GM23338 (cell line): ENCODE data around the gene LIX1L. TPM values are rescaled to one million over a fixed set of nuclear protein-coding genes. Genes with fewer than 3 reads are reported as not detected.

Experiments
- CTCF ChIP-seq, 2 experiments: fragments of 200-600 bp in 1 of 2; sonication (generic) in 1 of 2; conservative IDR thresholded peaks; 2 replicates each; pipeline versions ENCODE4 v1.5.1 to v1.6.1; 2016 to 2017; ENCODE audit warnings: antibody characterized with exemption in 2 of 2, low read depth in 2 of 2, mild to moderate bottlenecking in 2 of 2, moderate library complexity in 1 of 2
- EZH2phosphoT487 ChIP-seq: fragments of 200-600 bp; sonication (generic); IDR thresholded peaks from one replicate; pipeline ENCODE4 v1.8.1; 2018; ENCODE audit warnings: antibody characterized with exemption; ENCODE audit not compliant: unreplicated experiment
- JUNB ChIP-seq: IDR thresholded peaks from one replicate; pipeline ENCODE4 v1.6.1; 2016; ENCODE audit warnings: antibody characterized with exemption; ENCODE audit not compliant: unreplicated experiment
- POLR2AphosphoS5 ChIP-seq: IDR thresholded peaks from 2 replicates; pipeline ENCODE4 v1.6.1; 2016; ENCODE audit warnings: antibody characterized with exemption, low read depth
- REST ChIP-seq: IDR thresholded peaks from one replicate; pipeline ENCODE4 v1.6.1; 2018; ENCODE audit warnings: antibody characterized with exemption; ENCODE audit not compliant: unreplicated experiment
- ZNF114 ChIP-seq: fragments of 250-450 bp; sonication (Bioruptor Pico); IDR thresholded peaks from 2 replicates; pipeline ENCODE4 v1.5.0; 2020; ENCODE audit warnings: mild to moderate bottlenecking, moderate library complexity
- ZNF331 ChIP-seq: fragments of 250-450 bp; sonication (Bioruptor Pico); IDR thresholded peaks from 2 replicates; pipeline ENCODE4 v1.5.0; 2020; ENCODE audit warnings: low read depth, mild to moderate bottlenecking, moderate library complexity
- polyA plus RNA-seq: library from polyadenylated mRNA; unstranded; fragments of >200 nt; fragmentation: Nextera tagmentation; extraction: Ambion mirVana; gene quantifications from 2 replicates; pipeline ENCODE4 v1.2.1, GENCODE V29; 2016
- total RNA-seq: library from RNA; depleted of rRNA; stranded (reverse); fragments of >200 nt; shearing (Covaris generic); gene quantifications from 2 replicates; pipeline ENCODE4 v1.2.3, GENCODE V29; 2014; rRNA removed

The LIX1L gene
- total and polyA plus RNA-seq, 2 experiments from 2014 or later = 0.76 to 2.6 TPM

GRCh38 chr1:145884675-145885074, 73.1 kb downstream of the LIX1L start (continued):
- no peak for TF ChIP-seq REST
- no peak for TF ChIP-seq POLR2AphosphoS5
- TF ChIP-seq JUNB = no peak
- TF ChIP-seq CTCF (conservative IDR thresholded peaks at IDR 0.05; ENCODE audit: low read depth in 2 of 2) = no peak
- TF ChIP-seq ZNF331 = no peak
- no peak for TF ChIP-seq ZNF114 (CRISPR knock-in tag)
- TF ChIP-seq EZH2phosphoT487 = no peak

Other genes starting within 250 kb of the LIX1L start
- gene CD160, start 238.5 kb downstream of the LIX1L start, total RNA-seq = not detected in 2 replicates
- gene CD160, start 238.5 kb downstream of the LIX1L start, polyA plus RNA-seq = 0.06 TPM in 1 of 2 replicates, not detected in the other
- 10.5 and 10.6 TPM in 2 replicates for gene RNF115, start 133.9 kb downstream of the LIX1L start, total RNA-seq
- 10.8 and 10.9 TPM in 2 replicates for gene RNF115, start 133.9 kb downstream of the LIX1L start, polyA plus RNA-seq
- 15.7 and 23.9 TPM in 2 replicates for gene POLR3C, start 133.8 kb downstream of the LIX1L start, total RNA-seq
- gene POLR3C, start 133.8 kb downstream of the LIX1L start, polyA plus RNA-seq = 11.6 and 15.1 TPM in 2 replicates
- gene NUDT17, start 112.4 kb downstream of the LIX1L start, total RNA-seq = 4.3 and 6.8 TPM in 2 replicates
- 2.8 and 5.7 TPM in 2 replicates for gene NUDT17, start 112.4 kb downstream of the LIX1L start, polyA plus RNA-seq
- gene PIAS3, start 98.9 kb downstream of the LIX1L start, total RNA-seq = 33.2 and 35.7 TPM in 2 replicates
- gene PIAS3, start 98.9 kb downstream of the LIX1L start, polyA plus RNA-seq = 40.8 and 45.4 TPM in 2 replicates
- gene ANKRD35, start 72.2 kb downstream of the LIX1L start, total RNA-seq = 3.6 and 4.3 TPM in 2 replicates
- 4.9 and 5.6 TPM in 2 replicates for gene ANKRD35, start 72.2 kb downstream of the LIX1L start, polyA plus RNA-seq
- gene ITGA10, start 48.0 kb downstream of the LIX1L start, total RNA-seq = 0.04 and 0.21 TPM in 2 replicates
- 0.21 TPM in 1 of 2 replicates, not detected in the other for gene ITGA10, start 48.0 kb downstream of the LIX1L start, polyA plus RNA-seq
- gene PEX11B, start 39.3 kb downstream of the LIX1L start, total RNA-seq = 9.1 and 10.0 TPM in 2 replicates
- 7.4 and 9.7 TPM in 2 replicates for gene PEX11B, start 39.3 kb downstream of the LIX1L start, polyA plus RNA-seq
- gene RBM8A, start 30.5 kb downstream of the LIX1L start, total RNA-seq = 170 and 212 TPM in 2 replicates
- gene RBM8A, start 30.5 kb downstream of the LIX1L start, polyA plus RNA-seq = 286 and 312 TPM in 2 replicates
- gene ANKRD34A, start 6.6 kb upstream of the LIX1L start, total RNA-seq = 0.35 and 2.2 TPM in 2 replicates
- gene ANKRD34A, start 6.6 kb upstream of the LIX1L start, polyA plus RNA-seq = 0.09 and 0.16 TPM in 2 replicates
- gene POLR3GL, start 6.7 kb upstream of the LIX1L start, total RNA-seq = 0.82 and 3.1 TPM in 2 replicates
- 9.5 and 9.8 TPM in 2 replicates for gene POLR3GL, start 6.7 kb upstream of the LIX1L start, polyA plus RNA-seq
- 29.1 and 31.5 TPM in 2 replicates for gene TXNIP, start 38.6 kb upstream of the LIX1L start, total RNA-seq
- 19.5 and 22.8 TPM in 2 replicates for gene TXNIP, start 38.6 kb upstream of the LIX1L start, polyA plus RNA-seq
- gene HJV, start 63.7 kb upstream of the LIX1L start, total RNA-seq = 0.23 and 0.42 TPM in 2 replicates
- 0.45 and 0.99 TPM in 2 replicates for gene HJV, start 63.7 kb upstream of the LIX1L start, polyA plus RNA-seq
- 0.31 and 0.38 TPM in 2 replicates for gene NBPF10, start 186.8 kb upstream of the LIX1L start, total RNA-seq
- gene NBPF10, start 186.8 kb upstream of the LIX1L start, polyA plus RNA-seq = 0.35 and 0.36 TPM in 2 replicates